Natural killer cell (primary cell): ENCODE data around the gene CADM1. TPM values are rescaled to one million over a fixed set of nuclear protein-coding genes. Genes with fewer than 3 reads are reported as not detected.
A peak's percentile ranks its signal among the peaks of the same experiment; 100 is the strongest.

ENCODE experiments used
- ATAC-seq, 3 donors: fragments of 150-1000 bp in 2 of 3; fragments of 200-7000 bp in 1 of 3; cut with Tn5 transposase; 1 replicate in 1 of 3; 2 replicates in 2 of 3; pipeline ENCODE4 v1.10.0; 2021; ENCODE audit warnings: mild to moderate bottlenecking in 2 of 3, moderate library complexity in 2 of 3
- DNase-seq, 2 donors: peaks; one replicate each; pipeline versions ENCODE4 v3.0.0 to v3.0.0-alpha.2; 2013 to 2021; ENCODE audit warnings: mixed read lengths in 1 of 2
- H3K27ac ChIP-seq: one replicate; pipeline ENCODE4 v1.5.1; 2013; ENCODE audit warnings: mild to moderate bottlenecking, low read length
- H3K27me3 ChIP-seq: one replicate; pipeline ENCODE4 v1.6.1; 2013; ENCODE audit warnings: low read length; ENCODE audit not compliant: control insufficient read depth, insufficient read depth
- H3K36me3 ChIP-seq: one replicate; pipeline ENCODE4 v1.6.1; 2013; ENCODE audit warnings: low read length; ENCODE audit not compliant: control insufficient read depth, insufficient read depth
- H3K4me1 ChIP-seq: one replicate; pipeline ENCODE4 v1.6.1; 2013; ENCODE audit warnings: low read length; ENCODE audit not compliant: control insufficient read depth, insufficient read depth
- H3K4me3 ChIP-seq: one replicate; pipeline ENCODE4 v1.5.1; 2013; ENCODE audit warnings: low read length
- H3K9me3 ChIP-seq: one replicate; pipeline ENCODE4 v1.6.1; 2013; ENCODE audit warnings: low read length; ENCODE audit not compliant: control insufficient read depth, insufficient read depth
- H3K27ac Mint-ChIP-seq, 2 donors: one replicate each; pipeline ENCODE4 v1.8.0; 2022; ENCODE audit warnings: mild to moderate bottlenecking in 2 of 2, mixed read lengths in 2 of 2, moderate library complexity in 1 of 2
- H3K27me3 Mint-ChIP-seq, 2 donors: one replicate each; pipeline ENCODE4 v1.8.0; 2022; ENCODE audit warnings: low read depth in 2 of 2, mixed read lengths in 2 of 2
- H3K36me3 Mint-ChIP-seq: one replicate; pipeline ENCODE4 v1.8.0; 2022; ENCODE audit warnings: mixed read lengths
- H3K4me1 Mint-ChIP-seq, 2 donors: one replicate each; pipeline ENCODE4 v1.8.0; 2022; ENCODE audit warnings: mixed read lengths in 2 of 2
- H3K4me3 Mint-ChIP-seq: one replicate; pipeline ENCODE4 v1.8.0; 2022; ENCODE audit warnings: mild to moderate bottlenecking, moderate library complexity, mixed read lengths
- H3K9me3 Mint-ChIP-seq, 2 donors: one replicate each; pipeline ENCODE4 v1.8.0; 2022; ENCODE audit warnings: mixed read lengths in 2 of 2
- WGBS: methylation state at CpG from one replicate; pipeline ENCODE4 v1.1.7; 2013; ENCODE audit warnings: missing lambda C conversion rate; ENCODE audit not compliant: insufficient coverage; 5-methylcytosine and 5-hydroxymethylcytosine counted together
- intact Hi-C: fragments of 100-400 bp; cut with micrococcal nuclease; formaldehyde crosslinking; loops from one replicate; pipeline ENCODE4 v1.14.2; 2022
- total RNA-seq, 4 donors: library from RNA; stranded (reverse); fragments of 120-200 nt in 1 of 4; gene quantifications; one replicate each; pipeline versions ENCODE4 v1.2.3 to v1.2.4, GENCODE V29; 2013 to 2022
- TF ChIP-seq, protein P1 (sequence below): fragments of 200-600 bp; IDR thresholded peaks from one replicate; pipeline ENCODE4 v1.8.0; 2022; ENCODE audit warnings: antibody characterized with exemption

CADM1 gene
- total RNA-seq, 3 donors from 2014 or later (not counting 1 experiment from before 2014, with no cell fraction given) = 3.2 to 4.2 (median 3.9) TPM

DNA sequence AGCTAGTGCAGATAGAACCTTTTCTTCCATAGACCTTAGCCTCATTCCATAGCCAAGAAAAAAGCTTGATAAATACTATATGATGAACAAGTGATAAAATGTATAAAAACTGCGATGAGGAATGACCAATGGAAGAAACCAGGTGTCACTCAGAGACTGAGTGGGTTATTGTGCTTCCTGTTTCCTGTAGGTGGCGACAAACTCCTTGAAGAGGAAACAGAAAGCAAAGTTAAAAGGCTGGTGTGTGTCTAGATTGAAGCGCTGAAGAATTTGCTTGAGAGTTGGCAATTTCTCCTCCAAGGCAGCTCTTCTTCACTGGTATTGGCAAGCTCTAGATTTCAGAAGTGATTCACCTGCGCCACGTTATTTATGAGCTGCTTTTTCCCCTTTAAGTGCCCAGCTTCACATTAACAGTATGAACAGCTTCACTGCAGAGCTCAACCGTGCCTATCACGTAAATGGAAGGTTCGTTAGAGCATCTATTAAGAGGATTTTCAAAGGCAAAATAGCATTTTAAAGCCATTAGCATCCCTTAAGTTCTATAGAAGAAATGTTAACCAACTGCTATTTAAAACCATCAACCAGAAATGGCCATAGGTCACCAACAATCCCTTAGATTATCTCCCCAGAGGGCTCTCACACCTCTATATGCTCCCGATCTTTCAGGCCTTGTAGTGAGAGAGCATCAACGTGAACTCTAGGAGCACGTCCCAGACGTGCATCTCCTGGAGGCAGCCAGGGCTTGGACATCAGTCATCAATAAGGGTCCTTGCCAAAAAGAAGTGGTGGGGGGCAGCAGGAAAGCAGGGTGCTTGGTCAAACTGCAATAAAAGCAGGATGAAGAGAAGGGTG, 179.4 kb downstream of the CADM1 start:
- DNase-seq (peak in 1 of 2 donors; percentile 70), ATAC-seq (peak; percentile 46 to 81 (median 69))
- no peaks in the 10 kb centered on the region for H3K27me3 ChIP-seq
- Mint-ChIP-seq H3K9me3 (no peaks in the 10 kb centered on the region), H3K4me3 (no peak overlapping the region), H3K4me1 (peaks cover 5% of the 10 kb centered on the region in 2 donors), H3K27ac (no peak overlapping the region), H3K27me3 (peaks cover 0 to 5% of the 10 kb centered on the region in 2 donors), H3K36me3 (no peaks in the 10 kb centered on the region)
- intact Hi-C loops = no loop called here
- no peaks in the 10 kb centered on the region for H3K4me1 ChIP-seq
- no peaks in the 10 kb centered on the region for H3K36me3 ChIP-seq
- H3K27ac ChIP-seq = no peak overlapping the region
- H3K9me3 ChIP-seq = no peaks in the 10 kb centered on the region
- H3K4me3 ChIP-seq = no peak overlapping the region
- TF ChIP-seq, protein P1, sequence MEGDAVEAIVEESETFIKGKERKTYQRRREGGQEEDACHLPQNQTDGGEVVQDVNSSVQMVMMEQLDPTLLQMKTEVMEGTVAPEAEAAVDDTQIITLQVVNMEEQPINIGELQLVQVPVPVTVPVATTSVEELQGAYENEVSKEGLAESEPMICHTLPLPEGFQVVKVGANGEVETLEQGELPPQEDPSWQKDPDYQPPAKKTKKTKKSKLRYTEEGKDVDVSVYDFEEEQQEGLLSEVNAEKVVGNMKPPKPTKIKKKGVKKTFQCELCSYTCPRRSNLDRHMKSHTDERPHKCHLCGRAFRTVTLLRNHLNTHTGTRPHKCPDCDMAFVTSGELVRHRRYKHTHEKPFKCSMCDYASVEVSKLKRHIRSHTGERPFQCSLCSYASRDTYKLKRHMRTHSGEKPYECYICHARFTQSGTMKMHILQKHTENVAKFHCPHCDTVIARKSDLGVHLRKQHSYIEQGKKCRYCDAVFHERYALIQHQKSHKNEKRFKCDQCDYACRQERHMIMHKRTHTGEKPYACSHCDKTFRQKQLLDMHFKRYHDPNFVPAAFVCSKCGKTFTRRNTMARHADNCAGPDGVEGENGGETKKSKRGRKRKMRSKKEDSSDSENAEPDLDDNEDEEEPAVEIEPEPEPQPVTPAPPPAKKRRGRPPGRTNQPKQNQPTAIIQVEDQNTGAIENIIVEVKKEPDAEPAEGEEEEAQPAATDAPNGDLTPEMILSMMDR = peak; percentile 77
- WGBS = 51% methylated on average over 12 of the region's 12 CpGs

DNA sequence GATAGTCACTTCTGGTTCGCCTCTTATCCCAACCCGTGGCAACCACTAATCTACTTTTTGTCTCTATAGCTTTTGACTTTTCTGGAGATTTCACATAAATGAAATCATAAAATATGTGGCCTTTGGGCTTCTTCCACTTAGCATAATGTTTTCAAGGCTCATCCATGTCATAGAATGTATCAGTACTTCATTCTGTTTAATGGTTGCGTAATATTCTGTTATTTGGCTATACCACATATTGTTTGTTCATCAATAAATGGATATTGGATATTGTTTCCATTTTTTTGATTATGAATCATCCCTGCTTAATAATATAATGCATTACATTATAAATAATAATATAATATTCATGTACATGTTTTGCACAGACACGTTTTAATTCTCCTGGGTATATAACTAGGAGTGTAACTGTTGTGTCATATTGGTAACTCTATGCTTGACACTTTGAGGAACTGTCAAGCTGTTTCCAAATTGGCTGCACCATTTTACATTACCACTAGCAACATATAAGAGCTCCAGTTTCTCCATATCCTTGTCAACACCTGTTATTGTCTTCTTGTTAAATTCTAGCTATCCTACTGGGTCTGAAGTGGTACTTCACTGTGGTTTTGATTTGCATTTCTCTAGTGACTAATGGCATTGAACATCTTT, 181.5 kb downstream of the CADM1 start:
- TF ChIP-seq, protein P1 = no peak
- Mint-ChIP-seq H3K27me3 (peaks cover 0 to 8% of the 10 kb centered on the region in 2 donors), H3K9me3 (no peaks in the 10 kb centered on the region), H3K36me3 (no peaks in the 10 kb centered on the region), H3K27ac (no peak overlapping the region), H3K4me1 (peaks cover 5% of the 10 kb centered on the region in 2 donors), H3K4me3 (no peak overlapping the region)
- ATAC-seq (no peak), DNase-seq (no peak)
- H3K9me3 ChIP-seq = no peaks in the 10 kb centered on the region
- H3K27me3 ChIP-seq = no peaks in the 10 kb centered on the region
- 95% methylated on average over 2 of the region's 4 CpGs for WGBS
- no peaks in the 10 kb centered on the region for H3K36me3 ChIP-seq
- H3K4me1 ChIP-seq = no peaks in the 10 kb centered on the region
- no peak overlapping the region for H3K27ac ChIP-seq
- no peak overlapping the region for H3K4me3 ChIP-seq
- intact Hi-C loops = no loop called here

DNA sequence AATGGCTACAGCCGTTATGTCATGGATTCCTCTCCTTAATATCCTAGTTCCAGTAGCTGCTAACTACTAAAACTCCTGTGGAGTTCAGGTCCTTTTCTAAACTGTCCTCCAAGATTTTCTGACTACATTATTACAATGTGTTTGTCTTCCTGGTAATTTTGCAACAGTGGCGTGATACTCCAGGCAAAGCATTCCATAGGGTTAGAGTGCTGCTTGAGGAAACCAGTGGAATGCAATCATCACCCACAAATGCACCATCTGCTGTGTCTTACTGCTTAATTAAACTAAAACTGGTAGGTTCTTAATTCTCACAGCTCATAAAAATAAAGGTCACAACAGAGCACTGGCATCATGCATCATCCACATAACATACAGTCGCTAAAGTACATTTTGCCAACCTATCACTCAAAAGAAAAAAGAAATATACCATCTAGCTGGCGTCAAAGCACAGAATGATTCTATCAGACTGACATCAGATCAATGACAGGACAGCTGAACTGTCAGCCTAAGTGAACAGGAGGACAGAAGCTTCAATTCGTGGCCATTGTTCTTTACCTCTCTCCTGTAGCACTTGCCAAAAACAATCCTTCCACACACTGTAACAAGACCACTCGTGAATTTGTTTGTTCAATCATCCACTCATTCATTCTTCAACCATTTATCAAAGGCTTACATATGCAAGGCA, 182.5 kb downstream of the CADM1 start:
- H3K36me3 ChIP-seq = no peaks in the 10 kb centered on the region
- H3K9me3 ChIP-seq = no peaks in the 10 kb centered on the region
- WGBS = 71% methylated on average over 5 of the region's 6 CpGs
- intact Hi-C loops = no loop called here
- H3K27me3 Mint-ChIP-seq = peaks cover 2 to 8% of the 10 kb centered on the region in 2 donors
- no peaks in the 10 kb centered on the region for H3K4me1 ChIP-seq
- H3K4me3 Mint-ChIP-seq = no peak overlapping the region
- H3K27me3 ChIP-seq = no peaks in the 10 kb centered on the region
- no peak overlapping the region for H3K27ac ChIP-seq
- H3K36me3 Mint-ChIP-seq = no peaks in the 10 kb centered on the region
- H3K4me1 Mint-ChIP-seq = peaks cover 5% of the 10 kb centered on the region in 2 donors
- no peaks in the 10 kb centered on the region for H3K9me3 Mint-ChIP-seq
- ATAC-seq = no peak
- TF ChIP-seq, protein P1 = no peak
- H3K27ac Mint-ChIP-seq = no peak overlapping the region
- DNase-seq = no peak
- H3K4me3 ChIP-seq = no peak overlapping the region
